DND-41 (cell line): ENCODE data around the gene CRYZ.
"Not testable (repeated sequence)": the region's sequence is repeated elsewhere in the genome, so short reads cannot be mapped to it uniquely, and the experiment has no call there.

Experiments used
- ATAC-seq: fragments of 200-7000 bp; cut with Tn5 transposase; 3 replicates; pipeline ENCODE4 v1.9.1; 2021; ENCODE audit warnings: low read depth; ENCODE audit not compliant: insufficient read depth
- DNase-seq: peaks from one replicate; pipeline ENCODE4 v3.0.0-alpha.2; 2020
- H2AFZ ChIP-seq: 2 replicates; pipeline ENCODE4 v1.6.0; 2012; ENCODE audit warnings: low read depth, low read length
- H3K27ac ChIP-seq: 2 replicates; pipeline ENCODE4 v1.5.1; 2012; ENCODE audit warnings: low read length, inconsistent platforms
- H3K27me3 ChIP-seq: fragments of 200-600 bp; sonication (generic); 2 replicates; pipeline ENCODE4 v1.6.0; 2012; ENCODE audit warnings: low read length, mild to moderate bottlenecking, inconsistent platforms; ENCODE audit not compliant: insufficient read depth, poor library complexity
- H3K36me3 ChIP-seq: 2 replicates; pipeline ENCODE4 v1.5.1; 2012; ENCODE audit warnings: low read length, inconsistent platforms; ENCODE audit not compliant: insufficient read depth
- H3K4me1 ChIP-seq: 2 replicates; pipeline ENCODE4 v1.5.1; 2012; ENCODE audit warnings: mild to moderate bottlenecking, low read length; ENCODE audit not compliant: insufficient read depth
- H3K4me2 ChIP-seq: 2 replicates; pipeline ENCODE4 v1.6.0; 2012; ENCODE audit warnings: mild to moderate bottlenecking, moderate library complexity, low read length, inconsistent platforms; ENCODE audit not compliant: insufficient read depth
- H3K4me3 ChIP-seq, 2 experiments: fragments of 200-600 bp in 1 of 2; shearing (Covaris generic) in 1 of 2; 2 replicates each; pipeline ENCODE4 v1.5.1; 2012 to 2016; ENCODE audit warnings: inconsistent platforms in 2 of 2, low read length in 2 of 2, mild to moderate bottlenecking in 2 of 2, low read depth in 1 of 2, moderate library complexity in 1 of 2
- H3K79me2 ChIP-seq: 2 replicates; pipeline ENCODE4 v1.6.0; 2012; ENCODE audit warnings: low read length, inconsistent platforms; ENCODE audit not compliant: insufficient read depth
- H3K9ac ChIP-seq: 2 replicates; pipeline ENCODE4 v1.6.0; 2012; ENCODE audit warnings: low read depth, mild to moderate bottlenecking, inconsistent platforms, low read length, moderate library complexity
- H3K9me3 ChIP-seq: 2 replicates; pipeline ENCODE4 v1.5.1; 2012; ENCODE audit warnings: low read length, moderate library complexity, mild to moderate bottlenecking, inconsistent platforms; ENCODE audit not compliant: insufficient read depth, severe bottlenecking
- H4K20me1 ChIP-seq: 2 replicates; pipeline ENCODE4 v1.6.0; 2012; ENCODE audit warnings: low read length; ENCODE audit not compliant: insufficient read depth
- EZH2 ChIP-seq: IDR thresholded peaks from 3 replicates; pipeline ENCODE4 v1.6.1; 2012; ENCODE audit warnings: borderline replicate concordance, low read depth, mild to moderate bottlenecking, moderate library complexity, low read length, inconsistent platforms; ENCODE audit not compliant: severe bottlenecking
- TF ChIP-seq, protein P1 (sequence below): IDR thresholded peaks from 2 replicates; pipeline ENCODE4 v1.5.1; 2012; ENCODE audit warnings: borderline replicate concordance, low read length, moderate library complexity, mild to moderate bottlenecking; ENCODE audit not compliant: poor library complexity, severe bottlenecking; ENCODE audit errors: extremely low read depth

The CRYZ gene

DNA sequence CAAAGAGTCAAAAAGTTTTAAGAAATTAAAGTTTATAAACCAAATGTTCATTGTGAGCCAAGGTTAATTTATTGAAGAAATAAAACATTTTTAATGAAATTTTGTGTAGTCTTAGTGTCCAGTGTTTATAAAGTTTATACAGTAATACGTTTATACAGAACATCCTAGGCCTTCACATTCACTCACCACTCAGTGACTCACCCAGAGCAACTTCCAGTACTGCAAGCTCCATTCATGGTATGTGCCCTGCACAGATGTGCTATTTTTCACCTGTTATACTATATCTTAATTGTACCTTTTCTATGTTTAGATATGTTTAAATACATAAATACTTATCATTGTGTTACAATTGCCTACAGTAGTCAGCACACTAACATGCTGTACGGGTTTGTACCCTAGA is 33.7 kb upstream of the CRYZ start:
- peaks cover 35% of the 10 kb centered on the region for H3K36me3 ChIP-seq
- H3K9ac ChIP-seq, result no peak overlapping the region
- no peak overlapping the region for H2AFZ ChIP-seq
- no peak for TF ChIP-seq EZH2
- no peaks in the 10 kb centered on the region for H3K27me3 ChIP-seq
- no peak for DNase-seq
- no peak for ATAC-seq
- no peaks in the 10 kb centered on the region for H3K9me3 ChIP-seq
- no peaks in the 10 kb centered on the region for H4K20me1 ChIP-seq
- H3K4me3 ChIP-seq, result no peak overlapping the region
- no peaks in the 10 kb centered on the region for H3K79me2 ChIP-seq
- no peak overlapping the region for H3K4me2 ChIP-seq
- no peak overlapping the region for H3K27ac ChIP-seq
- H3K4me1 ChIP-seq, result no peaks in the 10 kb centered on the region

DNA sequence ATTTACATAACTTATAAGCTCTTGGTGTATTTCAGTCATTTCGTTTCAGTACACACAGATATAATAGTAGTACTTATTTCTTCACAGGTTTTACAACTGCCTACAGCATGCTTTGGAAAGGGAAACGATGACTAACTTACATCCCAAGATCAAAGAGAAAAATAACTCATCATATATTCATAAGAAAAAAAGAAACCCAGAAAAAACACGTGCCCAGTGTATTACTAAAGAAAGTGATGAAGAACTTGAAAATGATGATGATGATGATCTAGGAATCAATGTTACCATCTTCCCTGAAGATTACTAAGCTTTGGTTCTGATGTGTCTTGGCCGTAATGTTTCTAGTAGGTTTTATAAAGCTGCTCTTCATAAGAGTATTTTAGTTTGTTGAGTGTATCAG is 31.0 kb upstream of the CRYZ start:
- Histone ChIP-seq H3K27me3 (no peaks in the 10 kb centered on the region), H3K79me2 (no peaks in the 10 kb centered on the region), H3K9me3 (no peaks in the 10 kb centered on the region), H3K4me3 (no peak overlapping the region), H3K4me2 (no peak overlapping the region), H3K4me1 (no peaks in the 10 kb centered on the region), H3K9ac (no peak overlapping the region), H4K20me1 (no peaks in the 10 kb centered on the region), H2AFZ (no peak overlapping the region), H3K27ac (no peak overlapping the region), H3K36me3 (peaks cover 62% of the 10 kb centered on the region)
- no peak for TF ChIP-seq EZH2
- TF ChIP-seq, protein P1, sequence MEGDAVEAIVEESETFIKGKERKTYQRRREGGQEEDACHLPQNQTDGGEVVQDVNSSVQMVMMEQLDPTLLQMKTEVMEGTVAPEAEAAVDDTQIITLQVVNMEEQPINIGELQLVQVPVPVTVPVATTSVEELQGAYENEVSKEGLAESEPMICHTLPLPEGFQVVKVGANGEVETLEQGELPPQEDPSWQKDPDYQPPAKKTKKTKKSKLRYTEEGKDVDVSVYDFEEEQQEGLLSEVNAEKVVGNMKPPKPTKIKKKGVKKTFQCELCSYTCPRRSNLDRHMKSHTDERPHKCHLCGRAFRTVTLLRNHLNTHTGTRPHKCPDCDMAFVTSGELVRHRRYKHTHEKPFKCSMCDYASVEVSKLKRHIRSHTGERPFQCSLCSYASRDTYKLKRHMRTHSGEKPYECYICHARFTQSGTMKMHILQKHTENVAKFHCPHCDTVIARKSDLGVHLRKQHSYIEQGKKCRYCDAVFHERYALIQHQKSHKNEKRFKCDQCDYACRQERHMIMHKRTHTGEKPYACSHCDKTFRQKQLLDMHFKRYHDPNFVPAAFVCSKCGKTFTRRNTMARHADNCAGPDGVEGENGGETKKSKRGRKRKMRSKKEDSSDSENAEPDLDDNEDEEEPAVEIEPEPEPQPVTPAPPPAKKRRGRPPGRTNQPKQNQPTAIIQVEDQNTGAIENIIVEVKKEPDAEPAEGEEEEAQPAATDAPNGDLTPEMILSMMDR, result no peak
- DNase-seq, result no peak
- ATAC-seq, result no peak

DNA sequence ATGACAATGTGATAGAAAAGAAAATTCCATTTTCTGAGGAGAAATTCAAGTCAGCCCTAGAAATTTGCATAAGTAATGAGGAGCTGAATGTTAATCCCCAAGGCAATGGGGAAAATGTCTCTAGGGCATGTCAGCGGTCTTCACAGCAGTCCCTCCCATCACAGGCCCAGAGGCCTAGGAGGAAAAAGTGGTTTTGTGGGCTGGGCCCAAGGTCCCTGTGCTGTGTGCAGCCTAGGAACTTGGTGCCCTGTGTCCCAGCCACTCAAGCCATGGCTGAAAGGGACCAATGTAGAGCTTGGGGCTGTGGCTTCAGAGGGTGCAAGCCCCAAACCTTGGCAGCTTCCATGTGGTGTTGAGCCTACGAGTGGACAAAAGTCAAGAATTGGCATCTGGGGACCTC is 23.8 kb upstream of the CRYZ start:
- not testable (repeated sequence) for H3K4me3 ChIP-seq, H3K4me2 ChIP-seq, H4K20me1 ChIP-seq, H3K79me2 ChIP-seq, H2AFZ ChIP-seq, DNase-seq, ATAC-seq, H3K27ac ChIP-seq, H3K9ac ChIP-seq, H3K9me3 ChIP-seq, H3K27me3 ChIP-seq, H3K4me1 ChIP-seq
- peaks cover 96% of the 10 kb centered on the region for H3K36me3 ChIP-seq

DNA sequence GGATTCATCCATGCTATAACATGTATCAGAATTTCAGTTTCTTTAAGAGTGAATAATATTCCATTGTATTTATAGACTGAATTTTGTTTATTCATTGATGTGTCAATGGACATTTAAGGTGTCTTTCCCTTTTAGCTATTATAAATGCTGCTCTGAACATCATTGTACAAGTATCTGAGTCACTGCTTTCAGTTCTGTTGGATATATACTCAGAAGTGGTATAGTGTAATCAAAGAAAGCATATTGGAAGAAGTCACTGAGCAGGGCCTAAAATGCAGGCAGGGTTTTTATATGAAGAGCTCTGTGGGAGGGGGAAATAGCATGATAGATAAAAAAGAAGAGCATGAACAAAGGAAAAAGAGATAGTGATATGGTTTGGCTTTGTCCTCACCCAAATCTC is 22.6 kb upstream of the CRYZ start:
- Histone ChIP-seq H3K4me2 (no peak overlapping the region), H3K27ac (no peak overlapping the region), H4K20me1 (no peaks in the 10 kb centered on the region), H2AFZ (no peak overlapping the region), H3K9me3 (peaks cover 5% of the 10 kb centered on the region), H3K27me3 (no peaks in the 10 kb centered on the region), H3K79me2 (no peaks in the 10 kb centered on the region), H3K4me3 (no peak overlapping the region), H3K4me1 (no peaks in the 10 kb centered on the region), H3K36me3 (peaks cover 95% of the 10 kb centered on the region), H3K9ac (no peak overlapping the region)
- DNase-seq, result no peak
- ATAC-seq, result no peak
- TF ChIP-seq EZH2, result no peak
- TF ChIP-seq, protein P1, result no peak
